Stimulated activated CD4-positive, alpha-beta T cell treated with anti-CD3 and anti-CD28 coated beads, TNF-alpha, amount 100 ng/mL, for 24 hours (primary cell): Measurements from ENCODE around the gene PRPH2.
A peak's percentile ranks its signal among the peaks of the same experiment; 100 is the strongest.

Experiments
- DNase-seq, 3 experiments: peaks; one replicate each; pipeline ENCODE4 v3.0.0-alpha.2; 2020; ENCODE audit warnings: low read depth in 3 of 3

The PRPH2 gene

GRCh38 chr6:42722497-42722896 is at the start of gene PRPH2:
Gene PRPH2 (minus strand): TSS chr6:42722597. CDS start chr6:42722334, 263 bp downstream.
- DNase-seq, result no peak

- DNase-seq, result no peak
Observed at GRCh38 chr6:42771741-42772100, 49.3 kb upstream of the PRPH2 start.

GRCh38 chr6:42769836-42770235 is 47.4 kb upstream of the PRPH2 start:
- no peak for DNase-seq

- DNase-seq, result no peak
Observed at GRCh38 chr6:42769051-42769450, 46.7 kb upstream of the PRPH2 start.

GRCh38 chr6:42766163-42766670 is 43.8 kb upstream of the PRPH2 start:
- no peak for DNase-seq

- no peak for DNase-seq
Observed at GRCh38 chr6:42764911-42765648, 42.7 kb upstream of the PRPH2 start.

GRCh38 chr6:42762950-42763349 is 40.6 kb upstream of the PRPH2 start:
- no peak for DNase-seq

- DNase-seq, result no peak
Observed at GRCh38 chr6:42762426-42762859, 40.0 kb upstream of the PRPH2 start.

- no peak for DNase-seq
Observed at GRCh38 chr6:42761287-42762067, 39.1 kb upstream of the PRPH2 start.

GRCh38 chr6:42758756-42759430 is 36.5 kb upstream of the PRPH2 start:
- no peak for DNase-seq

- DNase-seq, result no peak
Observed at GRCh38 chr6:42756722-42757121, 34.3 kb upstream of the PRPH2 start.

- no peak for DNase-seq
Observed at GRCh38 chr6:42754759-42755158, 32.4 kb upstream of the PRPH2 start.

GRCh38 chr6:42751055-42751454 is 28.7 kb upstream of the PRPH2 start:
- DNase-seq, result no peak

GRCh38 chr6:42748203-42748898 is 26.0 kb upstream of the PRPH2 start:
- no peak for DNase-seq

- DNase-seq, result peak; percentile 63 to 85 (median 65)
Observed at GRCh38 chr6:42746463-42747391, 24.3 kb upstream of the PRPH2 start.

- DNase-seq, result peak; percentile 83 to 90 (median 90)
Observed at GRCh38 chr6:42745640-42746462, 23.5 kb upstream of the PRPH2 start, which contains the start of gene TBCC. Gene TBCC (minus strand): TSS chr6:42746103. CDS start chr6:42746073, 30 bp downstream.

GRCh38 chr6:42745083-42745639 is 22.8 kb upstream of the PRPH2 start:
- DNase-seq, result peak in 1 of 3 experiments; percentile 25

- no peak for DNase-seq
Observed at GRCh38 chr6:42744351-42744893, 22.0 kb upstream of the PRPH2 start.
